DMS153 treated with DMSO at 0.1 percent for 48 hours (cell line): ENCODE data around the gene HCN2.
A peak's percentile ranks its signal among the peaks of the same experiment; 100 is the strongest.

Source experiments
- DNase-seq: peaks from one replicate; lab custom pipeline; 2025; ENCODE audit not compliant: unreplicated experiment; lab: John Stamatoyannopoulos, UW

Gene HCN2

GRCh38 chr19:570937-571565, 18.6 kb upstream of the HCN2 start:
- DNase-seq, result no peak

- DNase-seq, result no peak
These were observed 18.1 kb upstream of the HCN2 start for GRCh38 chr19:571566-571974.

- peak; percentile 61 for DNase-seq
These were observed 17.4 kb upstream of the HCN2 start, which contains the start of gene BSG for GRCh38 chr19:572140-572742. Gene BSG, plus strand, starts transcription at chr19:572596. Its CDS starts 39 bp downstream, at chr19:572635.

- no peak for DNase-seq
These were observed 16.8 kb upstream of the HCN2 start for GRCh38 chr19:572743-573518.

- no peak for DNase-seq
These were observed 16.2 kb upstream of the HCN2 start for GRCh38 chr19:573519-573825.

GRCh38 chr19:574658-575526, 14.8 kb upstream of the HCN2 start:
- DNase-seq, result no peak

GRCh38 chr19:575527-576506, 13.9 kb upstream of the HCN2 start:
- no peak for DNase-seq

- no peak for DNase-seq
These were observed 12.8 kb upstream of the HCN2 start for GRCh38 chr19:576768-577438.

- DNase-seq, result no peak
These were observed 12.0 kb upstream of the HCN2 start for GRCh38 chr19:577439-578392.

- no peak for DNase-seq
These were observed 10.4 kb upstream of the HCN2 start for GRCh38 chr19:579111-579841.

- DNase-seq, result no peak
These were observed 9.9 kb upstream of the HCN2 start for GRCh38 chr19:579842-580155.

GRCh38 chr19:580274-580835, 9.3 kb upstream of the HCN2 start:
- DNase-seq, result no peak

- DNase-seq, result no peak
These were observed 8.1 kb upstream of the HCN2 start for GRCh38 chr19:581399-582111.

GRCh38 chr19:582497-583197, 7.0 kb upstream of the HCN2 start:
- DNase-seq, result no peak

GRCh38 chr19:583198-583967, 6.3 kb upstream of the HCN2 start:
- DNase-seq, result no peak

GRCh38 chr19:583968-584239, 5.8 kb upstream of the HCN2 start:
- DNase-seq, result no peak
